Stimulated activated CD8-positive, alpha-beta memory T cell treated with anti-CD3 and anti-CD28 coated beads, Interleukin-12 subunit alpha, Interleukin-12 subunit beta, amount 100 ng/mL, for 24 hours (primary cell): ENCODE results near the gene VIPR2.

Source experiments
- DNase-seq: peaks from one replicate; pipeline ENCODE4 v3.0.0-alpha.2; 2020; ENCODE audit errors: extremely low read depth

Gene VIPR2

GRCh38 chr7:159119851-159120539 lies 24.7 kb downstream of the VIPR2 start:
- no peak for DNase-seq

GRCh38 chr7:159119026-159119741 lies 25.5 kb downstream of the VIPR2 start:
- no peak for DNase-seq

GRCh38 chr7:159118623-159119022 lies 26.0 kb downstream of the VIPR2 start:
- no peak for DNase-seq

GRCh38 chr7:159118197-159118595 lies 26.5 kb downstream of the VIPR2 start:
- no peak for DNase-seq

- no peak for DNase-seq
These were observed 27.1 kb downstream of the VIPR2 start for GRCh38 chr7:159117366-159118196.

GRCh38 chr7:159116581-159117339 lies 27.9 kb downstream of the VIPR2 start:
- no peak for DNase-seq

GRCh38 chr7:159115601-159116501 lies 28.8 kb downstream of the VIPR2 start:
- DNase-seq, result no peak

- no peak for DNase-seq
These were observed 29.7 kb downstream of the VIPR2 start for GRCh38 chr7:159114981-159115380.

GRCh38 chr7:159114096-159114495 lies 30.6 kb downstream of the VIPR2 start:
- no peak for DNase-seq

GRCh38 chr7:159113056-159113455 lies 31.6 kb downstream of the VIPR2 start:
- DNase-seq, result no peak

GRCh38 chr7:159112136-159113011 lies 32.3 kb downstream of the VIPR2 start:
- no peak for DNase-seq

- no peak for DNase-seq
These were observed 35.0 kb downstream of the VIPR2 start for GRCh38 chr7:159109653-159110035.

- DNase-seq, result no peak
These were observed 35.6 kb downstream of the VIPR2 start for GRCh38 chr7:159108941-159109652.

GRCh38 chr7:159108491-159108890 lies 36.2 kb downstream of the VIPR2 start:
- DNase-seq, result no peak

GRCh38 chr7:159107161-159107892 lies 37.3 kb downstream of the VIPR2 start:
- DNase-seq, result no peak

- DNase-seq, result no peak
These were observed 38.5 kb downstream of the VIPR2 start for GRCh38 chr7:159105832-159106811.

- DNase-seq, result no peak
These were observed 39.4 kb downstream of the VIPR2 start for GRCh38 chr7:159105066-159105780.
